Smooth muscle cell (in vitro differentiated cells): ENCODE results near the gene ERC2. TPM values are rescaled to one million over a fixed set of nuclear protein-coding genes. Genes with fewer than 3 reads are reported as not detected.
A peak's percentile ranks its signal among the peaks of the same experiment; 100 is the strongest.

ENCODE experiments used
- DNase-seq: peaks from one replicate; lab custom pipeline; 2025; ENCODE audit not compliant: unreplicated experiment; lab: John Stamatoyannopoulos, UW
- H2AFZ ChIP-seq: fragments of 200-600 bp; sonication (generic); 2 replicates; pipeline ENCODE4 v1.6.0; 2016; ENCODE audit warnings: antibody characterized with exemption, low read depth, mild to moderate bottlenecking
- H3F3A ChIP-seq: fragments of 200-600 bp; sonication (generic); 2 replicates; pipeline ENCODE4 v1.6.0; 2017; ENCODE audit warnings: antibody characterized with exemption, low read depth
- H3K27ac ChIP-seq: fragments of 200-600 bp; sonication (generic); 2 replicates; pipeline ENCODE4 v1.5.1; 2016; ENCODE audit warnings: low read depth, mild to moderate bottlenecking
- H3K27me3 ChIP-seq: fragments of 200-600 bp; sonication (generic); 2 replicates; pipeline ENCODE4 v1.6.1; 2016; ENCODE audit warnings: low read depth, mild to moderate bottlenecking
- H3K36me3 ChIP-seq: fragments of 200-600 bp; sonication (generic); 2 replicates; pipeline ENCODE4 v1.5.1; 2016; ENCODE audit warnings: low read depth
- H3K4me1 ChIP-seq: fragments of 200-600 bp; sonication (generic); 2 replicates; pipeline ENCODE4 v1.5.1; 2016; ENCODE audit warnings: low read depth
- H3K4me2 ChIP-seq: fragments of 200-600 bp; sonication (generic); 2 replicates; pipeline ENCODE4 v1.6.0; 2016; ENCODE audit warnings: mild to moderate bottlenecking
- H3K4me3 ChIP-seq: fragments of 200-600 bp; sonication (generic); 2 replicates; pipeline ENCODE4 v1.5.1; 2016; ENCODE audit warnings: mild to moderate bottlenecking
- H3K79me2 ChIP-seq: fragments of 200-600 bp; sonication (generic); 2 replicates; pipeline ENCODE4 v1.6.0; 2016; ENCODE audit warnings: low read depth, mild to moderate bottlenecking
- H3K9ac ChIP-seq: fragments of 200-600 bp; sonication (generic); 2 replicates; pipeline ENCODE4 v1.6.0; 2016; ENCODE audit warnings: low read depth
- H3K9me3 ChIP-seq: fragments of 200-600 bp; sonication (generic); replicated peaks from 2 replicates; pipeline ENCODE4 v1.5.1; 2016; ENCODE audit warnings: low read depth
- H4K20me1 ChIP-seq: fragments of 200-600 bp; sonication (generic); 2 replicates; pipeline ENCODE4 v1.6.0; 2016; ENCODE audit warnings: low read depth
- CTCF ChIP-seq: fragments of 200-600 bp; sonication (generic); IDR thresholded peaks from 2 replicates; pipeline ENCODE4 v1.5.1; 2017; ENCODE audit warnings: borderline replicate concordance, mild to moderate bottlenecking, antibody characterized with exemption; ENCODE audit not compliant: insufficient read depth, poor library complexity, severe bottlenecking
- WGBS: methylation state at CpG from one replicate; pipeline ENCODE4 v1.1.7; 2016; ENCODE audit warnings: low lambda C conversion rate; 5-methylcytosine and 5-hydroxymethylcytosine counted together
- polyA plus RNA-seq: library from polyadenylated mRNA; unstranded; fragments of >200 nt; fragmentation: Nextera tagmentation; extraction: Ambion mirVana; gene quantifications from 2 replicates; pipeline ENCODE4 v1.2.1, GENCODE V29; 2016
- total RNA-seq: library from RNA; depleted of rRNA; stranded (reverse); fragments of >200 nt; gene quantifications from 2 replicates; pipeline ENCODE4 v1.2.3, GENCODE V29; 2014

ERC2 gene
- total and polyA plus RNA-seq, 2 experiments from 2014 or later, result 1.1 TPM; not detected in 1

- TF ChIP-seq CTCF, result no peak
- Histone ChIP-seq H3K4me3 (no peak overlapping the region), H3K27me3 (no peaks in the 10 kb centered on the region), H3K27ac (no peak overlapping the region), H3K9me3 (no peaks in the 10 kb centered on the region), H3K9ac (no peak overlapping the region), H3K36me3 (no peaks in the 10 kb centered on the region), H3K79me2 (no peaks in the 10 kb centered on the region), H3K4me1 (no peaks in the 10 kb centered on the region), H4K20me1 (no peaks in the 10 kb centered on the region), H3F3A (no peaks in the 10 kb centered on the region), H3K4me2 (no peak overlapping the region), H2AFZ (no peak overlapping the region)
- no peak for DNase-seq
- WGBS, result 22% methylated on average over 15 of the region's 15 CpGs
These were observed 883.4 kb downstream of the ERC2 start for GRCh38 chr3:55584716-55585368.

GRCh38 chr3:55584030-55584429 lies 884.2 kb downstream of the ERC2 start:
- no peak for TF ChIP-seq CTCF
- H4K20me1 ChIP-seq, result no peaks in the 10 kb centered on the region
- H3K79me2 ChIP-seq, result no peaks in the 10 kb centered on the region
- H3K4me3 ChIP-seq, result no peak overlapping the region
- no peak overlapping the region for H3K27ac ChIP-seq
- WGBS, result 95% methylated on average over 3 of the region's 3 CpGs
- no peak overlapping the region for H2AFZ ChIP-seq
- H3K9ac ChIP-seq, result no peak overlapping the region
- no peaks in the 10 kb centered on the region for H3K4me1 ChIP-seq
- no peaks in the 10 kb centered on the region for H3K9me3 ChIP-seq
- H3K36me3 ChIP-seq, result no peaks in the 10 kb centered on the region
- H3K27me3 ChIP-seq, result no peaks in the 10 kb centered on the region
- DNase-seq, result no peak
- H3F3A ChIP-seq, result no peaks in the 10 kb centered on the region
- H3K4me2 ChIP-seq, result no peak overlapping the region

- 76% methylated on average over 3 of the region's 3 CpGs for WGBS
- no peak overlapping the region for H2AFZ ChIP-seq
- H4K20me1 ChIP-seq, result no peaks in the 10 kb centered on the region
- H3K36me3 ChIP-seq, result no peaks in the 10 kb centered on the region
- H3K27me3 ChIP-seq, result no peaks in the 10 kb centered on the region
- H3K79me2 ChIP-seq, result no peaks in the 10 kb centered on the region
- H3K4me3 ChIP-seq, result no peak overlapping the region
- H3K27ac ChIP-seq, result no peak overlapping the region
- TF ChIP-seq CTCF, result no peak
- no peak overlapping the region for H3K9ac ChIP-seq
- H3K4me1 ChIP-seq, result no peaks in the 10 kb centered on the region
- DNase-seq, result no peak
- H3K9me3 ChIP-seq, result no peaks in the 10 kb centered on the region
- no peaks in the 10 kb centered on the region for H3F3A ChIP-seq
- no peak overlapping the region for H3K4me2 ChIP-seq
These were observed 884.8 kb downstream of the ERC2 start for GRCh38 chr3:55583475-55583874.

GRCh38 chr3:55579496-55579895 lies 888.8 kb downstream of the ERC2 start:
- Histone ChIP-seq H3K79me2 (no peaks in the 10 kb centered on the region), H3K4me1 (no peaks in the 10 kb centered on the region), H3K27me3 (no peaks in the 10 kb centered on the region), H3K9ac (no peak overlapping the region), H3K27ac (no peak overlapping the region), H3K4me3 (no peak overlapping the region), H3K9me3 (no peaks in the 10 kb centered on the region), H3K4me2 (peak overlapping the region; percentile 41), H2AFZ (no peak overlapping the region), H3F3A (no peaks in the 10 kb centered on the region), H3K36me3 (no peaks in the 10 kb centered on the region), H4K20me1 (no peaks in the 10 kb centered on the region)
- DNase-seq, result no peak
- WGBS, result 30% methylated on average over 8 of the region's 8 CpGs
- no peak for TF ChIP-seq CTCF
